Natural killer cell (primary cell): ENCODE data around the gene SPTLC1. TPM values are rescaled to one million over a fixed set of nuclear protein-coding genes. Genes with fewer than 3 reads are reported as not detected.
"Not testable (repeated sequence)": the region's sequence is repeated elsewhere in the genome, so short reads cannot be mapped to it uniquely, and the experiment has no call there.

Experiments
- ATAC-seq, 3 donors: fragments of 150-1000 bp in 2 of 3; fragments of 200-7000 bp in 1 of 3; cut with Tn5 transposase; 1 replicate in 1 of 3; 2 replicates in 2 of 3; pipeline ENCODE4 v1.10.0; 2021; ENCODE audit warnings: mild to moderate bottlenecking in 2 of 3, moderate library complexity in 2 of 3
- DNase-seq, 2 donors: peaks; one replicate each; pipeline versions ENCODE4 v3.0.0 to v3.0.0-alpha.2; 2013 to 2021; ENCODE audit warnings: mixed read lengths in 1 of 2
- H3K27ac ChIP-seq: one replicate; pipeline ENCODE4 v1.5.1; 2013; ENCODE audit warnings: mild to moderate bottlenecking, low read length
- H3K27me3 ChIP-seq: one replicate; pipeline ENCODE4 v1.6.1; 2013; ENCODE audit warnings: low read length; ENCODE audit not compliant: control insufficient read depth, insufficient read depth
- H3K36me3 ChIP-seq: one replicate; pipeline ENCODE4 v1.6.1; 2013; ENCODE audit warnings: low read length; ENCODE audit not compliant: control insufficient read depth, insufficient read depth
- H3K4me1 ChIP-seq: one replicate; pipeline ENCODE4 v1.6.1; 2013; ENCODE audit warnings: low read length; ENCODE audit not compliant: control insufficient read depth, insufficient read depth
- H3K4me3 ChIP-seq: one replicate; pipeline ENCODE4 v1.5.1; 2013; ENCODE audit warnings: low read length
- H3K9me3 ChIP-seq: one replicate; pipeline ENCODE4 v1.6.1; 2013; ENCODE audit warnings: low read length; ENCODE audit not compliant: control insufficient read depth, insufficient read depth
- H3K27ac Mint-ChIP-seq, 2 donors: one replicate each; pipeline ENCODE4 v1.8.0; 2022; ENCODE audit warnings: mild to moderate bottlenecking in 2 of 2, mixed read lengths in 2 of 2, moderate library complexity in 1 of 2
- H3K27me3 Mint-ChIP-seq, 2 donors: one replicate each; pipeline ENCODE4 v1.8.0; 2022; ENCODE audit warnings: low read depth in 2 of 2, mixed read lengths in 2 of 2
- H3K36me3 Mint-ChIP-seq: one replicate; pipeline ENCODE4 v1.8.0; 2022; ENCODE audit warnings: mixed read lengths
- H3K4me1 Mint-ChIP-seq, 2 donors: one replicate each; pipeline ENCODE4 v1.8.0; 2022; ENCODE audit warnings: mixed read lengths in 2 of 2
- H3K4me3 Mint-ChIP-seq: one replicate; pipeline ENCODE4 v1.8.0; 2022; ENCODE audit warnings: mild to moderate bottlenecking, moderate library complexity, mixed read lengths
- H3K9me3 Mint-ChIP-seq, 2 donors: one replicate each; pipeline ENCODE4 v1.8.0; 2022; ENCODE audit warnings: mixed read lengths in 2 of 2
- CTCF ChIP-seq: fragments of 200-600 bp; IDR thresholded peaks from one replicate; pipeline ENCODE4 v1.8.0; 2022; ENCODE audit warnings: antibody characterized with exemption
- WGBS: methylation state at CpG from one replicate; pipeline ENCODE4 v1.1.7; 2013; ENCODE audit warnings: missing lambda C conversion rate; ENCODE audit not compliant: insufficient coverage; 5-methylcytosine and 5-hydroxymethylcytosine counted together
- intact Hi-C: fragments of 100-400 bp; cut with micrococcal nuclease; formaldehyde crosslinking; loops from one replicate; pipeline ENCODE4 v1.14.2; 2022
- total RNA-seq, 4 donors: library from RNA; stranded (reverse); fragments of 120-200 nt in 1 of 4; gene quantifications; one replicate each; pipeline versions ENCODE4 v1.2.3 to v1.2.4, GENCODE V29; 2013 to 2022

Gene SPTLC1
- total RNA-seq, 3 donors from 2014 or later (not counting 1 experiment from before 2014, with no cell fraction given): 45.6 to 59.3 (median 47.8) TPM

- no peak overlapping the region for H3K27ac ChIP-seq
- Mint-ChIP-seq H3K36me3 (no peaks in the 10 kb centered on the region), H3K27ac (no peak overlapping the region), H3K4me1 (no peaks in the 10 kb centered on the region), H3K4me3 (no peak overlapping the region), H3K27me3 (peaks cover 7 to 21% of the 10 kb centered on the region in 2 donors), H3K9me3 (no peaks in the 10 kb centered on the region)
- no peaks in the 10 kb centered on the region for H3K4me1 ChIP-seq
- H3K9me3 ChIP-seq: no peaks in the 10 kb centered on the region
- DNase-seq (no peak), ATAC-seq (no peak)
- peaks cover 2% of the 10 kb centered on the region for H3K27me3 ChIP-seq
- no peak overlapping the region for H3K4me3 ChIP-seq
- no peak for TF ChIP-seq CTCF
- intact Hi-C loops: no loop called here
- H3K36me3 ChIP-seq: no peaks in the 10 kb centered on the region
- WGBS: 92% methylated on average over 12 of the region's 12 CpGs
Observed at GRCh38 chr9:92155221-92155620, 40.0 kb upstream of the SPTLC1 start.

GRCh38 chr9:92153466-92154415, 38.5 kb upstream of the SPTLC1 start:
- H3K36me3 ChIP-seq, H3K36me3 Mint-ChIP-seq, H3K4me1 ChIP-seq, H3K4me3 ChIP-seq, H3K27ac ChIP-seq, DNase-seq, H3K9me3 ChIP-seq, H3K9me3 Mint-ChIP-seq, ATAC-seq, H3K27me3 ChIP-seq, intact Hi-C loops, H3K4me1 Mint-ChIP-seq, H3K27ac Mint-ChIP-seq, H3K4me3 Mint-ChIP-seq: not testable (repeated sequence)
- 77% methylated on average over 10 of the region's 10 CpGs for WGBS
- peaks cover 3 to 21% of the 10 kb centered on the region in 2 donors for H3K27me3 Mint-ChIP-seq

- no peak overlapping the region for H3K27ac Mint-ChIP-seq
- H3K27me3 ChIP-seq: no peaks in the 10 kb centered on the region
- WGBS: 65% methylated on average over 15 of the region's 15 CpGs
- H3K4me1 Mint-ChIP-seq: peaks cover 0 to 5% of the 10 kb centered on the region in 2 donors
- ATAC-seq: no peak
- no peak overlapping the region for H3K4me3 ChIP-seq
- no peak overlapping the region for H3K4me3 Mint-ChIP-seq
- H3K27me3 Mint-ChIP-seq: peaks cover 4 to 12% of the 10 kb centered on the region in 2 donors
- TF ChIP-seq CTCF: no peak
- no peaks in the 10 kb centered on the region for H3K36me3 ChIP-seq
- H3K27ac ChIP-seq: no peak overlapping the region
- no peaks in the 10 kb centered on the region for H3K9me3 Mint-ChIP-seq
- no peaks in the 10 kb centered on the region for H3K36me3 Mint-ChIP-seq
- intact Hi-C loops: no loop called here
- no peaks in the 10 kb centered on the region for H3K4me1 ChIP-seq
- DNase-seq: no peak
- H3K9me3 ChIP-seq: no peaks in the 10 kb centered on the region
Observed at GRCh38 chr9:92151691-92152393, 36.6 kb upstream of the SPTLC1 start.

GRCh38 chr9:92150501-92151470, 35.6 kb upstream of the SPTLC1 start:
- H3K36me3 ChIP-seq, H3K4me1 Mint-ChIP-seq, DNase-seq, H3K4me1 ChIP-seq, H3K4me3 Mint-ChIP-seq, H3K9me3 Mint-ChIP-seq, H3K4me3 ChIP-seq, H3K27ac ChIP-seq, H3K27me3 ChIP-seq, ATAC-seq, H3K9me3 ChIP-seq, H3K27ac Mint-ChIP-seq, intact Hi-C loops, H3K36me3 Mint-ChIP-seq: not testable (repeated sequence)
- H3K27me3 Mint-ChIP-seq: peaks cover 10 to 12% of the 10 kb centered on the region in 2 donors
- WGBS: 72% methylated on average over 3 of the region's 7 CpGs
